GM21423 (cell line): Measurements from ENCODE around the gene SERPINB3.
"Not testable (repeated sequence)": the region's sequence is repeated elsewhere in the genome, so short reads cannot be mapped to it uniquely, and the experiment has no call there.

ENCODE experiments used
- ATAC-seq: cut with Tn5 transposase; IDR thresholded peaks from one replicate; pipeline ENCODE4 v1.9.1; 2021; ENCODE audit warnings: mild to moderate bottlenecking, moderate library complexity; ENCODE audit not compliant: unreplicated experiment

Gene SERPINB3

DNA sequence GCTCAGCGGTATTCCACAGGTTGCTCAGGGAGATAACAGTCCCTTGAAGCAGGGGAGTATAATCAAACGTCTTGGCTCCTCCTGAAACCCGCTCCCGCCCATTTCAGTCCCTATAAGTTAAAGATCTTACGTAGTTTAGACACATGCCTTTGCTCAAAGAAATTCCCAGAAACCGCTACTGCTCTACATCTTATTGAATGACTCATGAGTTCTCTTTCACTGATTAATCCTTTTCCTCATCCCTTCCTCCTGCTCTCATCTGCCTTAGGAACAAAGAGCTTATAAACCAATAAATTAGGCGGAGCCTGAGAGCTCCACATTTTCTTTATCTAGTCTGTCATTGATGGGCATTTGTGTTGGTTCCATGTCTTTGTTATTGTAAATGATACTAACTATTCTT, 13.5 kb downstream of the SERPINB3 start:
- no peak for ATAC-seq

DNA sequence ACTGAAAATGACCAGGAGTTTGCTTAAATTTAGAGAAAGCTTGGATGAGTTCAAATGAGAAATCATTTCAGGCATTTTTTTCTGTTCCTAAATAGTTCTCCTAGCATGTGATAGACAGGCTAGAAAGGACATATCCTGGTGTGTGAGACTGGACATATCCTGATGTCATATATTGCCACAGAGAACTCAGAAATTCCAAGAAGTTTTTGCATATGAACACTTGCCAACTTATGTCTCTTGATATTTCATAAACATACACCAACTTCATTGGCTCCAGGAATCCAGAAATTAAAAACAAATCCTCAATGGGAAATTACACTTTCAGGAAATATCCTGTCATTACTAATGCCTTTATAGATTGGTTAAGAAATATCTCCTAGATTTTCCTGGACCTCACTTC, 14.8 kb downstream of the SERPINB3 start:
- ATAC-seq = no peak

- not testable (repeated sequence) for ATAC-seq
These were observed 17.0 kb downstream of the SERPINB3 start for GRCh38 chr18:63644694-63645093.

- ATAC-seq = not testable (repeated sequence)
These were observed 17.6 kb downstream of the SERPINB3 start, which contains the start of gene SERPINB4 for GRCh38 chr18:63644142-63644541. Gene SERPINB4, minus strand, starts transcription at chr18:63644256. Its CDS starts 679 bp downstream, at chr18:63643577.

GRCh38 chr18:63642668-63643356, 18.9 kb downstream of the SERPINB3 start:
- ATAC-seq = not testable (repeated sequence)

DNA sequence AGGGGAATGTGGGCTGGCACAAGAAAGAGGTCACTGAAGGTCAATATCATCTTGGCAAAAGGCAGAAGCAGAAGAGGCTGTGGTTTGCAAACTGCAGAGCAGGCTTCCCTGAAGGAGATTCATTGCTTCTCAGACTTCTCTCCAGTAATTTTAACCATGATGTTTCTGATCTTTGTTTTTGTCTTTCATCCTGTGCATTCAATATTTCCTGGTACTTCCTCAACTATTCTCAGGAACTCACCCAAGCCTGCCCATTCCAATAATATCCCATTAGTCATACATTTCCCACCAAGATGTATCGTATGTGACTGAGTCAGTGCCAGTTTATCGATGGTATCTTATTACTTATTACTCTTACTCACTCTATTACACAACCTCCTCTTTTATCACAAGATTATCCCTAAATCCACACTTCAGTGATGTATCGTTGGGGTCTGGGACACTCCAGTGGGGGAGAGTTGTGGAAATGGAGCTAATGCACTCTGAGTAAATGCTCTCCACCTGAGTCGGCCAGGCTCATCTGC, 20.5 kb downstream of the SERPINB3 start:
- ATAC-seq = not testable (repeated sequence)

GRCh38 chr18:63637703-63638102, 24.0 kb downstream of the SERPINB3 start:
- no peak for ATAC-seq

- ATAC-seq = no peak
These were observed 33.9 kb downstream of the SERPINB3 start for GRCh38 chr18:63627819-63628218.

DNA sequence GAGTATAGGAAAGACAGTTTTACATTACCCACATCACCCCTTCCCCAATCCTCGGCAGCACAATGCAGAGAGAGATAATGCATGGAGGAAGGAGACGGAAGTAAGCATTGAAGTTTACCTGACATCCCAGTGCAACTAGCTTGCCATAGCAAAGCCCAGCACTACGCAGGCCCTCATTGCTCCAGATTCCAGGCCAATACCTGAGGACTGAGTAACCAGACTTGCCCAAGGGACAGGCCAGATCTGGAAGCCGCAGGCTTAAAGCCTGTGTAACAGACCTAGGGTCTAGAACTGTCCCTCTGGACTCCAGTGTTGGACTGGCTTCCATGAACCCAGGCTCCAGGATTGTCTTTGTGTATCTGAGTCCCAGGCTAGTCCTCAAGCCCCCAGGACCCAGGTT, 35.3 kb downstream of the SERPINB3 start:
- ATAC-seq = no peak

DNA sequence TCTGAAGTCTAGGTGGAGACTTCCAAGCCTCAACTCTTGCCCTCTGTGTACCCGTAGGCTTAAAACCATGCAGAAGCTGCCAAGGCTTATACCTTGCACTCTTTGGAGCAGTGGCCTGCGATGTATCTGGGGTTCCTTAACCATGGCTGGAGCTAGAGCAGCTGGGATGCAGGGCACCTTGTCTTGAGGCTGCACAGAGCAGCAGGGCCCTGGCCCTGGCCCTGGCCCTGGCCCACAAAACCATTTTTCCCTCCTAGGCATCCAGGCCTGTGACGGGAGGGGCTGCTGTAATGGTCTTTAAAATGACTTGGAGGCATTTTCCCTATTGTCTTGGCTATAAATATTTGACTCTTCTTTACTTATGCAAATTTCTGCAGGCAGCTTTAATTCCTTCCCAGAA, 36.8 kb downstream of the SERPINB3 start:
- ATAC-seq = no peak

GRCh38 chr18:63619661-63620060, 42.0 kb downstream of the SERPINB3 start:
- no peak for ATAC-seq

DNA sequence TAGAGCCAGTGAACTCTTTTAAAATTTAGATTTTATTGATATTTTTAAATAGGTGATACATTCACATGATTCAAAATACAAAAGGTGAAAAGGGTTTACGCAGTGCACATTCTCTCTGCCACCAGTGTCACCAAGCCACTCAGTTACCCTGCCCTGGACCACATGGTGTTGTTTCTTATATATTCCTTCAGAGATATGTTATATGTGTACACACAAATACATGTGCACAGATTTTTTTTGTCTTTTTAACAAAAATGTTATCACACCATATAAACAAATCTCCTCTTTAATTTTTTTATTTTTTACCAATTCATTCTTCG, 43.8 kb downstream of the SERPINB3 start:
- no peak for ATAC-seq

GRCh38 chr18:63617049-63617914, 44.4 kb downstream of the SERPINB3 start:
- ATAC-seq = peak; percentile 81

DNA sequence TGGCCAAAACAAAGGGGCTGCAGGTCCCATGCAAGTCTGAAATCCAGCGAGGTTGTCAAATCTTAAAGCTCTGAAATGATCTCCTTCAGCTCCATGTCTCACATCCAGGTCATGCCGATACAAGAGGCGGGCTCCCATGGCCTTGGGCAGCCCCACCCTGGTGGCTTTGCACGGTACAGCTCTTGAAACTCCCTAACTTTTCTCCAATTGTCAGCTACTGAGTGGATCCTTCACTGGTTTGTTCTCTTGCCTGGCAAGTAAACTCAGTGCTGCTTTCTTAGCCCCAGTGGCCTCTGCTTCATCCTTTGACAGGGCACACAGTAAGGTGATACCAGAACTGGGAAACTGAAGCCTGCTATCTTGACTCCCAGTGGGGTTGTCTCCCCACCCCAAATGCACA, 48.3 kb downstream of the SERPINB3 start:
- ATAC-seq = no peak

DNA sequence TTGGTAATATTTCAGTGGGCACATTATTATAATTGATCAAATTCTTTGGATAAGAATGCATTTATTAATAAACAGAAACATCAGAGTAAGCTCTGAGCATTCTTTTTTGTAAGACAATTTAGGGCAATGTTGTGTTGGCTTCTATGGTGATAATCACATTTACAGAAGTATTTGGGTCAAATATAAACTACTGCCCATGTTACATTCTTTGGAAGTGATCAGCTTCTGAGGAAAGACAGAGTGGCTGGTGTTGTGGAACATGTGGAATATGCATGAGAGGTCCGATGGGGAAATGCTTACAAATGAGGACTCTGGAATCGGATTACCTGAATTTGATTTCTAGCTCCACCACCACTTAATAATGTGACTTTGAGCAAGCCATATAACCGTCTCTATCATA, 55.2 kb downstream of the SERPINB3 start:
- ATAC-seq = no peak
